Hepatocyte (in vitro differentiated cells): Measurements from ENCODE around the gene CSHL1. TPM values are rescaled to one million over a fixed set of nuclear protein-coding genes. Genes with fewer than 3 reads are reported as not detected.

Experiments
- DNase-seq: peaks from one replicate; pipeline ENCODE4 v3.0.0-alpha.2; 2016; ENCODE audit warnings: low spot score
- H2AFZ ChIP-seq: fragments of 200-600 bp; sonication (generic); 2 replicates; pipeline ENCODE4 v1.6.0; 2016; ENCODE audit warnings: antibody characterized with exemption, mild to moderate bottlenecking
- H3K27ac ChIP-seq: fragments of 200-600 bp; sonication (generic); 2 replicates; pipeline ENCODE4 v1.5.1; 2016; ENCODE audit warnings: mild to moderate bottlenecking
- H3K27me3 ChIP-seq: fragments of 200-600 bp; sonication (generic); 2 replicates; pipeline ENCODE4 v1.6.1; 2016
- H3K36me3 ChIP-seq: fragments of 200-600 bp; sonication (generic); replicated peaks from 2 replicates; pipeline ENCODE4 v1.5.1; 2016; ENCODE audit warnings: low read depth; ENCODE audit not compliant: insufficient read depth
- H3K4me1 ChIP-seq: fragments of 200-600 bp; sonication (generic); 2 replicates; pipeline ENCODE4 v1.5.1; 2016; ENCODE audit warnings: mild to moderate bottlenecking, moderate library complexity; ENCODE audit not compliant: insufficient read depth
- H3K4me2 ChIP-seq: fragments of 200-600 bp; sonication (generic); 2 replicates; pipeline ENCODE4 v1.6.0; 2016
- H3K4me3 ChIP-seq: fragments of 200-600 bp; sonication (generic); 2 replicates; pipeline ENCODE4 v1.5.1; 2016; ENCODE audit warnings: mild to moderate bottlenecking
- H3K79me2 ChIP-seq: fragments of 200-600 bp; sonication (generic); 2 replicates; pipeline ENCODE4 v1.6.0; 2017; ENCODE audit warnings: mild to moderate bottlenecking
- H3K9me2 ChIP-seq: fragments of 200-600 bp; sonication (generic); replicated peaks from 2 replicates; pipeline ENCODE4 v1.6.0; 2017; ENCODE audit warnings: mild to moderate bottlenecking; ENCODE audit not compliant: insufficient read depth
- H3K9me3 ChIP-seq: fragments of 200-600 bp; sonication (generic); 2 replicates; pipeline ENCODE4 v1.5.1; 2016; ENCODE audit warnings: low read depth, mild to moderate bottlenecking
- H4K20me1 ChIP-seq: fragments of 200-600 bp; sonication (generic); 2 replicates; pipeline ENCODE4 v1.6.0; 2016; ENCODE audit warnings: mild to moderate bottlenecking; ENCODE audit not compliant: insufficient read depth, poor library complexity, severe bottlenecking
- CTCF ChIP-seq: fragments of 200-600 bp; sonication (generic); IDR thresholded peaks from 2 replicates; pipeline ENCODE4 v1.5.1; 2016; ENCODE audit warnings: antibody characterized with exemption, mild to moderate bottlenecking; ENCODE audit not compliant: poor library complexity
- EZH2 ChIP-seq: fragments of 200-600 bp; sonication (generic); IDR thresholded peaks from 2 replicates; pipeline ENCODE4 v1.6.1; 2016; ENCODE audit warnings: antibody characterized with exemption, mild to moderate bottlenecking, borderline replicate concordance
- EZH2phosphoT487 ChIP-seq: fragments of 200-600 bp; sonication (generic); IDR thresholded peaks from one replicate; pipeline ENCODE4 v1.6.1; 2018; ENCODE audit warnings: antibody characterized with exemption, mild to moderate bottlenecking, low read depth, moderate library complexity; ENCODE audit not compliant: unreplicated experiment, severe bottlenecking
- whole genome bisulfite sequencing: methylation state at CpG from one replicate; pipeline ENCODE4 v1.1.6; 2016; ENCODE audit warnings: low lambda C conversion rate; ENCODE audit errors: missing lambda C conversion rate; 5-methylcytosine and 5-hydroxymethylcytosine counted together
- polyA plus RNA-seq: library from polyadenylated mRNA; unstranded; fragments of >200 nt; fragmentation: Nextera tagmentation; extraction: Ambion mirVana; gene quantifications from 2 replicates; pipeline ENCODE4 v1.2.1, GENCODE V29; 2016
- total RNA-seq: library from RNA; depleted of rRNA; stranded (reverse); fragments of >200 nt; gene quantifications from 2 replicates; pipeline ENCODE4 v1.2.3, GENCODE V29; 2014

CSHL1 gene
- total and polyA plus RNA-seq, 2 experiments from 2014 or later: not detected

GRCh38 chr17:63942309-63942985 lies 31.4 kb upstream of the CSHL1 start:
- no peaks in the 10 kb centered on the region for H3K36me3 ChIP-seq
- no peak overlapping the region for H3K4me3 ChIP-seq
- 94% methylated on average over 21 of the region's 21 CpGs for WGBS
- no peaks in the 10 kb centered on the region for H3K79me2 ChIP-seq
- H3K4me2 ChIP-seq: no peak overlapping the region
- H3K9me3 ChIP-seq: no peaks in the 10 kb centered on the region
- no peaks in the 10 kb centered on the region for H4K20me1 ChIP-seq
- H3K4me1 ChIP-seq: no peaks in the 10 kb centered on the region
- TF ChIP-seq EZH2phosphoT487 (no peak), EZH2 (no peak), CTCF (no peak)
- no peak overlapping the region for H2AFZ ChIP-seq
- no peaks in the 10 kb centered on the region for H3K9me2 ChIP-seq
- no peak for DNase-seq
- no peak overlapping the region for H3K27ac ChIP-seq
- no peaks in the 10 kb centered on the region for H3K27me3 ChIP-seq

- 95% methylated on average over 21 of the region's 23 CpGs for WGBS
These were observed 30.7 kb upstream of the CSHL1 start for GRCh38 chr17:63941751-63942150.

GRCh38 chr17:63941162-63941561 lies 30.1 kb upstream of the CSHL1 start:
- DNase-seq: no peak
- WGBS: 94% methylated on average over 12 of the region's 12 CpGs

More at GRCh38 chr17:63941751-63942150, 30.7 kb upstream of the CSHL1 start:
- Histone ChIP-seq H3K4me3 (no peak overlapping the region), H3K27ac (no peak overlapping the region), H3K9me3 (no peaks in the 10 kb centered on the region), H3K79me2 (no peaks in the 10 kb centered on the region), H3K27me3 (no peaks in the 10 kb centered on the region), H2AFZ (no peak overlapping the region), H3K4me1 (no peaks in the 10 kb centered on the region), H3K9me2 (no peaks in the 10 kb centered on the region), H3K36me3 (no peaks in the 10 kb centered on the region), H4K20me1 (no peaks in the 10 kb centered on the region), H3K4me2 (no peak overlapping the region)
- TF ChIP-seq EZH2phosphoT487 (no peak), CTCF (no peak), EZH2 (no peak)
- DNase-seq: no peak

More at GRCh38 chr17:63941162-63941561, 30.1 kb upstream of the CSHL1 start:
- no peak overlapping the region for H2AFZ ChIP-seq
- H3K4me1 ChIP-seq: no peaks in the 10 kb centered on the region
- H4K20me1 ChIP-seq: no peaks in the 10 kb centered on the region
- H3K9me2 ChIP-seq: no peaks in the 10 kb centered on the region
- no peak overlapping the region for H3K27ac ChIP-seq
- no peaks in the 10 kb centered on the region for H3K27me3 ChIP-seq
- no peaks in the 10 kb centered on the region for H3K79me2 ChIP-seq
- no peaks in the 10 kb centered on the region for H3K9me3 ChIP-seq
- no peaks in the 10 kb centered on the region for H3K36me3 ChIP-seq
- no peak overlapping the region for H3K4me2 ChIP-seq
- no peak overlapping the region for H3K4me3 ChIP-seq
- TF ChIP-seq EZH2 (no peak), CTCF (no peak), EZH2phosphoT487 (no peak)
